ENCODE data around the gene SPATA9. TPM values are rescaled to one million over a fixed set of nuclear protein-coding genes. Genes with fewer than 3 reads are reported as not detected.

Gene SPATA9
- total RNA-seq, 1 experiment from 2014 or later, result 0.55 TPM

- CTCF ChIA-PET, result interaction anchor here (0.9 to 2.0 kb wide), 2 partner anchors 68 to 117 kb away, joined by 3 to 5 read pairs; no protein-coding TSS in a partner anchor
- no peak overlapping the region for H3K4me3 ChIP-seq
- H3K4me2 ChIP-seq, result no peak overlapping the region; the same call in 1 of the 2 replicates
- peak; percentile 90 for TF ChIP-seq CTCF (conservative IDR thresholded peaks at IDR 0.05)
- TF ChIP-seq EZH2 (IDR thresholded peaks at IDR 0.05; ENCODE audit: low read depth), result no peak
- no peaks in the 10 kb centered on the region for H3K79me2 ChIP-seq (ENCODE audit: low read depth)
- no peaks in the 10 kb centered on the region for H3K27me3 ChIP-seq (ENCODE audit: insufficient read depth, low read depth)
- no peak overlapping the region for H3K27ac ChIP-seq
- H3K4me1 ChIP-seq (replicated peaks; ENCODE audit: insufficient read depth), result 0 out of 2 replicates have a peak, but pooled peaks cover 10% of the 10 kb centered on the region
- DNase-seq, result peak in 1 of 2 experiments; percentile 7
- H3K36me3 ChIP-seq (ENCODE audit: low read depth), result no peaks in the 10 kb centered on the region
- H4K20me1 ChIP-seq (ENCODE audit: insufficient read depth), result no peaks in the 10 kb centered on the region
- POLR2A ChIA-PET (ENCODE audit: unreplicated experiment), result interaction anchor here (0.7 kb wide), 2 partner anchors 70 to 555 kb away, joined by 3 to 9 read pairs; no protein-coding TSS in a partner anchor
- intact Hi-C loops (cut with micrococcal nuclease; ENCODE audit: unreplicated experiment), result loop anchor here (1.0 to 5.0 kb wide), 4 partner anchors 48 to 179 kb away; partner anchors contain the start of gene RHOBTB3
- no TSS peak for BruUV-seq (replicated peaks)
- no peaks in the 10 kb centered on the region for H3K9me3 ChIP-seq (ENCODE audit: insufficient read depth, low read depth)
- H3F3A ChIP-seq (ENCODE audit: insufficient read depth, low read depth), result no peaks in the 10 kb centered on the region
- no peaks in the 10 kb centered on the region for H3K9me2 ChIP-seq (ENCODE audit: insufficient read depth)
- peak overlapping the region; percentile 34; the same call in 1 of the 2 replicates for H2AFZ ChIP-seq
Measured at GRCh38 chr5:95664204-95664786, 18.5 kb downstream of the SPATA9 start.

DNA sequence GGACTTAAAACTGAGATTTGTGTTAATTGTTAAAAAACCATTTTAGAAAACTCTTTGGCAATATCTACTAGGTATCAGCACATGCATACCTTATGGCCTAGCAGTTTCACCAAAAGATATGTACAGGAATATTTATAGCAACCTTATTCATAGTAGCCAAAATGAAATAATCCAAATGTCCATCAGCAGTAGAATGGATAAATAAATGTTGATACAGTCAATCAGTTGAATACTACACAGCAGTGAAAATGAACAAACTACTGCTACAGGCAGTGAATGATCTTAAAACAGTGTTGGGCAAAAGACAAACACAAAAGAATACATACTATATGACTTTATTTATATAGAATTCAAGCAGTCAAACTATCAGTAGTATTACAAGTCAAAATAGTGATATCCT, 19.8 kb downstream of the SPATA9 start:
- H3K27ac ChIP-seq, result no peak overlapping the region
- H3K4me3 ChIP-seq, result no peak overlapping the region
- TF ChIP-seq EZH2 (IDR thresholded peaks at IDR 0.05; ENCODE audit: low read depth) (no peak), CTCF (conservative IDR thresholded peaks at IDR 0.05) (no peak)
- DNase-seq, result no peak
- BruUV-seq (replicated peaks), result no TSS peak
- no peaks in the 10 kb centered on the region for H3K27me3 ChIP-seq (ENCODE audit: insufficient read depth, low read depth)
- H3K79me2 ChIP-seq (ENCODE audit: low read depth), result no peaks in the 10 kb centered on the region
- intact Hi-C loops (cut with micrococcal nuclease; ENCODE audit: unreplicated experiment), result loop anchor here (5.0 kb wide), 1 partner anchor 49 kb away; no protein-coding TSS in a partner anchor
- H3K4me1 ChIP-seq (replicated peaks; ENCODE audit: insufficient read depth), result 0 out of 2 replicates have a peak, but pooled peaks cover 10% of the 10 kb centered on the region
- H2AFZ ChIP-seq, result no peak overlapping the region
- no peaks in the 10 kb centered on the region for H3K36me3 ChIP-seq (ENCODE audit: low read depth)
- H3K4me2 ChIP-seq, result no peak overlapping the region
- no peaks in the 10 kb centered on the region for H3K9me2 ChIP-seq (ENCODE audit: insufficient read depth)
- no peaks in the 10 kb centered on the region for H4K20me1 ChIP-seq (ENCODE audit: insufficient read depth)
- no peaks in the 10 kb centered on the region for H3K9me3 ChIP-seq (ENCODE audit: insufficient read depth, low read depth)
- ChIA-PET POLR2A (ENCODE audit: unreplicated experiment) (no interaction called here), CTCF (no interaction called here)
- H3F3A ChIP-seq (ENCODE audit: insufficient read depth, low read depth), result no peaks in the 10 kb centered on the region

DNA sequence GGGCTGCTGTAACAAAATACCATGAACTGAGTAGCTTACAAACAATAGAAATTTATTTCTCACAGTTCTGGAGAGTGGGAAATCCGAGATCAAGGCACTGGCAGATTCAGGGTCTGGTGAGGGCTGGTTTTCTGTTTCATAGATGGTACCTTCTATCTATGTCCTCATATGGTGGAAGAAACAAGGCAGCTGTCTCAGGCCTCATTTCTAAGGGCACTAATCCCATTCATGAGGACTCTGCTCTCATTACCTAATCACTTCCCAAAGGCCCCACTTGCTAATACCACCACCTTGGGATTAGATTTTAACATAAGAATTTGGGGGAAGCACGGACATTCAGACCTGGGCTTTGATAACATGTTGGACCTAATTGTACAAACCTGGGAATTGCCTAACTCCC, 22.7 kb downstream of the SPATA9 start:
- no peak for TF ChIP-seq EZH2 (IDR thresholded peaks at IDR 0.05; ENCODE audit: low read depth)
- TF ChIP-seq CTCF (conservative IDR thresholded peaks at IDR 0.05), result no peak
- Histone ChIP-seq H3K27ac (no peak overlapping the region), H3K4me2 (no peak overlapping the region), H3K4me1 (replicated peaks; ENCODE audit: insufficient read depth) (0 out of 2 replicates have a peak, but pooled peaks cover 10% of the 10 kb centered on the region), H3K36me3 (ENCODE audit: low read depth) (no peaks in the 10 kb centered on the region), H3F3A (ENCODE audit: insufficient read depth, low read depth) (no peaks in the 10 kb centered on the region), H2AFZ (no peak overlapping the region), H3K9me3 (ENCODE audit: insufficient read depth, low read depth) (no peaks in the 10 kb centered on the region), H3K4me3 (no peak overlapping the region), H3K79me2 (ENCODE audit: low read depth) (no peaks in the 10 kb centered on the region), H3K9me2 (ENCODE audit: insufficient read depth) (no peaks in the 10 kb centered on the region), H3K27me3 (ENCODE audit: insufficient read depth, low read depth) (no peaks in the 10 kb centered on the region), H4K20me1 (ENCODE audit: insufficient read depth) (no peaks in the 10 kb centered on the region)
- ChIA-PET CTCF (no interaction called here), POLR2A (ENCODE audit: unreplicated experiment) (no interaction called here)
- BruUV-seq (replicated peaks), result no TSS peak
- intact Hi-C loops (cut with micrococcal nuclease; ENCODE audit: unreplicated experiment), result loop anchor here (5.0 kb wide), 1 partner anchor 52 kb away; no protein-coding TSS in a partner anchor
- DNase-seq, result no peak

All from PC-9 (cell line).